ENCODE results near the gene SPRN. TPM values are rescaled to one million over a fixed set of nuclear protein-coding genes. Genes with fewer than 3 reads are reported as not detected.

SPRN gene
- total and polyA plus RNA-seq, 2 donors (not counting 1 experiment from before 2014, with no cell fraction given) = not detected

- H3K9me3 ChIP-seq (ENCODE audit: control extremely low read depth in 1 of 3, control insufficient read depth in 2 of 3, insufficient read depth in 1 of 3, low read length in 2 of 3) = no peaks in the 10 kb centered on the region
- POLR2A ChIA-PET = interaction anchor here (0.6 kb wide), 1 partner anchor 84 kb away, joined by 3 read pairs; no protein-coding TSS in a partner anchor
- peaks cover 58% of the 10 kb centered on the region for H3K79me2 ChIP-seq (ENCODE audit: control insufficient read depth, insufficient read depth, low read length)
- H3K36me3 ChIP-seq (replicated peaks in 1 of 2; ENCODE audit: control extremely low read depth in 1 of 2, control insufficient read depth in 1 of 2, extremely low read depth in 1 of 2, insufficient read depth in 2 of 2, low read length in 1 of 2) = peaks cover 0 to 32% of the 10 kb centered on the region in 2 experiments
- Mint-ChIP-seq H3K4me1 (peaks cover 43% of the 10 kb centered on the region), H3K9me3 (ENCODE audit: insufficient read depth) (no peaks in the 10 kb centered on the region), H3K4me3 (no peak overlapping the region), H3K27ac (no peak overlapping the region), H3K27me3 (no peaks in the 10 kb centered on the region)
- H3K9ac ChIP-seq (ENCODE audit: low read length) = no peak overlapping the region
- H4K20me1 ChIP-seq (ENCODE audit: control insufficient read depth, insufficient read depth, low read length, poor library complexity, severe bottlenecking) = peaks cover 33% of the 10 kb centered on the region
- DNase-seq (no peak), ATAC-seq (ENCODE audit: low read depth) (no peak)
- intact Hi-C loops (cut with micrococcal nuclease) = no loop called here
- CTCF ChIA-PET = no interaction called here
- no peak overlapping the region for H3K4me2 ChIP-seq (replicated peaks; ENCODE audit: low read depth, low read length, poor library complexity, severe bottlenecking)
- no peak overlapping the region for H3K4me3 ChIP-seq (ENCODE audit: control extremely low read depth in 1 of 5, extremely low read depth in 1 of 5, insufficient read depth in 1 of 5, low read depth in 2 of 5, low read length in 4 of 5)
- WGBS (ENCODE audit: insufficient coverage) = 100% methylated on average over 2 of the region's 4 CpGs
- TF ChIP-seq EZH2 (IDR thresholded peaks at IDR 0.05; ENCODE audit: borderline replicate concordance, insufficient read depth, low read depth, low read length, poor library complexity, severe bottlenecking) = no peak
- TF ChIP-seq CTCF (IDR thresholded peaks at IDR 0.05) = no peak
- H2AFZ ChIP-seq (ENCODE audit: insufficient read depth, low read depth, low read length, poor library complexity, severe bottlenecking) = no peak overlapping the region
- no peaks in the 10 kb centered on the region for H3K27me3 ChIP-seq (replicated peaks in 1 of 4; ENCODE audit: control extremely low read depth in 1 of 4, control insufficient read depth in 3 of 4, insufficient read depth in 4 of 4, low read length in 3 of 4)
- no peak overlapping the region for H3K27ac ChIP-seq (ENCODE audit: low read length in 2 of 2)
- H3K4me1 ChIP-seq (ENCODE audit: control insufficient read depth in 2 of 2, insufficient read depth in 2 of 2, low read length in 2 of 2) = peaks cover 34 to 37% of the 10 kb centered on the region in 2 donors
Measured at GRCh38 chr10:133383551-133383950, 40.9 kb downstream of the SPRN start.

- H3K4me1 ChIP-seq (ENCODE audit: control insufficient read depth in 2 of 2, insufficient read depth in 2 of 2, low read length in 2 of 2) = peaks cover 29 to 35% of the 10 kb centered on the region in 2 donors
- no peak overlapping the region for H3K9ac ChIP-seq (ENCODE audit: low read length)
- POLR2A ChIA-PET = interaction anchor here (0.7 to 1.5 kb wide), 2 partner anchors 8 to 11 kb away, joined by 7 to 12 read pairs; no protein-coding TSS in a partner anchor
- peak overlapping the region; percentile 95 for H3K4me2 ChIP-seq (replicated peaks; ENCODE audit: low read depth, low read length, poor library complexity, severe bottlenecking)
- DNase-seq = peak; percentile 48
- H2AFZ ChIP-seq (ENCODE audit: insufficient read depth, low read depth, low read length, poor library complexity, severe bottlenecking) = no peak overlapping the region
- Mint-ChIP-seq H3K4me3 (peak overlapping the region; percentile 85), H3K4me1 (peaks cover 38% of the 10 kb centered on the region), H3K9me3 (ENCODE audit: insufficient read depth) (no peaks in the 10 kb centered on the region), H3K27ac (peak overlapping the region; percentile 53), H3K27me3 (no peaks in the 10 kb centered on the region)
- no peak for TF ChIP-seq CTCF (IDR thresholded peaks at IDR 0.05)
- no peak for TF ChIP-seq EZH2 (IDR thresholded peaks at IDR 0.05; ENCODE audit: borderline replicate concordance, insufficient read depth, low read depth, low read length, poor library complexity, severe bottlenecking)
- H3K27ac ChIP-seq (ENCODE audit: low read length in 2 of 2) = no peak overlapping the region
- 21% methylated on average over 7 of the region's 8 CpGs for WGBS (ENCODE audit: insufficient coverage)
- intact Hi-C loops (cut with micrococcal nuclease) = no loop called here
- no peaks in the 10 kb centered on the region for H3K27me3 ChIP-seq (replicated peaks in 1 of 4; ENCODE audit: control extremely low read depth in 1 of 4, control insufficient read depth in 3 of 4, insufficient read depth in 4 of 4, low read length in 3 of 4)
- H3K36me3 ChIP-seq (replicated peaks in 1 of 2; ENCODE audit: control extremely low read depth in 1 of 2, control insufficient read depth in 1 of 2, extremely low read depth in 1 of 2, insufficient read depth in 2 of 2, low read length in 1 of 2) = peaks cover 0 to 32% of the 10 kb centered on the region in 2 experiments
- peaks cover 48% of the 10 kb centered on the region for H3K79me2 ChIP-seq (ENCODE audit: control insufficient read depth, insufficient read depth, low read length)
- ATAC-seq (ENCODE audit: low read depth) = no peak
- peaks cover 33% of the 10 kb centered on the region for H4K20me1 ChIP-seq (ENCODE audit: control insufficient read depth, insufficient read depth, low read length, poor library complexity, severe bottlenecking)
- peak overlapping the region in 3 of 5 experiments; percentile 0 to 11 (median 1) for H3K4me3 ChIP-seq (ENCODE audit: control extremely low read depth in 1 of 5, extremely low read depth in 1 of 5, insufficient read depth in 1 of 5, low read depth in 2 of 5, low read length in 4 of 5)
- CTCF ChIA-PET = no interaction called here
- peaks cover 0 to 3% (median 0%) of the 10 kb centered on the region in 3 donors for H3K9me3 ChIP-seq (ENCODE audit: control extremely low read depth in 1 of 3, control insufficient read depth in 2 of 3, insufficient read depth in 1 of 3, low read length in 2 of 3)
Measured at GRCh38 chr10:133381036-133381435, 43.4 kb downstream of the SPRN start.
